Measurements from ENCODE around the gene CD247.

DNA sequence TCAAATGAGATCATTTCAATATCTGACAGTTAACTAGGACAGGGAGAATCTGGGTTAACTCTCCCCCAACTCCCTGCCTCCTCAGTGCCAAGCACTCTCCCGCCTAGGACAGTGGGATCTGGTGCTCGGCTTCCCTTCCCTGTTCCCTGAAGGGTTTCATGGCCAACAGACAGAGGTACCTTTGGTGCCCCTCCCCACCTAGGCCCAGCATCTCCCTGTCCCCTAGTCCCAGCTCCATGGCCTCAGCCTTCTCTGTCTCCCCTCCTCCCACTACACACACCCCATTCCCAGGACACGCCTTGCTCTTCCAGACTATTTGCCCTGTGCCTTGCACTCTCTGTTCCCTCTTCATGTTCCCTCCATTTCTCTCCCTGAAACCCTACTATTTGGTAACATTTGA lies 77.1 kb downstream of the CD247 start:
- TF ChIP-seq, protein P1, sequence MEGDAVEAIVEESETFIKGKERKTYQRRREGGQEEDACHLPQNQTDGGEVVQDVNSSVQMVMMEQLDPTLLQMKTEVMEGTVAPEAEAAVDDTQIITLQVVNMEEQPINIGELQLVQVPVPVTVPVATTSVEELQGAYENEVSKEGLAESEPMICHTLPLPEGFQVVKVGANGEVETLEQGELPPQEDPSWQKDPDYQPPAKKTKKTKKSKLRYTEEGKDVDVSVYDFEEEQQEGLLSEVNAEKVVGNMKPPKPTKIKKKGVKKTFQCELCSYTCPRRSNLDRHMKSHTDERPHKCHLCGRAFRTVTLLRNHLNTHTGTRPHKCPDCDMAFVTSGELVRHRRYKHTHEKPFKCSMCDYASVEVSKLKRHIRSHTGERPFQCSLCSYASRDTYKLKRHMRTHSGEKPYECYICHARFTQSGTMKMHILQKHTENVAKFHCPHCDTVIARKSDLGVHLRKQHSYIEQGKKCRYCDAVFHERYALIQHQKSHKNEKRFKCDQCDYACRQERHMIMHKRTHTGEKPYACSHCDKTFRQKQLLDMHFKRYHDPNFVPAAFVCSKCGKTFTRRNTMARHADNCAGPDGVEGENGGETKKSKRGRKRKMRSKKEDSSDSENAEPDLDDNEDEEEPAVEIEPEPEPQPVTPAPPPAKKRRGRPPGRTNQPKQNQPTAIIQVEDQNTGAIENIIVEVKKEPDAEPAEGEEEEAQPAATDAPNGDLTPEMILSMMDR (conservative IDR thresholded peaks at IDR 0.05; ENCODE audit: low read depth, low read length), result no peak
- TF ChIP-seq EZH2 (IDR thresholded peaks at IDR 0.05; ENCODE audit: borderline replicate concordance, low read depth, low read length, poor library complexity, severe bottlenecking), result no peak
